GM18951 (cell line): ENCODE measurements around the gene SLC9A9.
"Not testable (repeated sequence)": the region's sequence is repeated elsewhere in the genome, so short reads cannot be mapped to it uniquely, and the experiment has no call there.

ENCODE experiments used
- POLR2A ChIP-seq: IDR thresholded peaks from 4 replicates; pipeline ENCODE4 v1.6.1; 2011; ENCODE audit warnings: mild to moderate bottlenecking; ENCODE audit not compliant: insufficient read length, insufficient read depth; ENCODE audit errors: extremely low read depth
- in situ Hi-C: fragments of 300-500 bp; cut with MboI; formaldehyde crosslinking; loops from one replicate; pipeline ENCODE4 v1.12.0; 2022; ENCODE audit warnings: low sequenced_read_pairs, mixed read lengths, inconsistent platforms; ENCODE audit not compliant: unreplicated experiment

Gene SLC9A9

GRCh38 chr3:143811602-143812001 is 36.7 kb downstream of the SLC9A9 start:
- in situ Hi-C loops, result no loop called here

GRCh38 chr3:143810953-143811265 is 37.4 kb downstream of the SLC9A9 start:
- TF ChIP-seq POLR2A, result no peak
- in situ Hi-C loops, result no loop called here

More at GRCh38 chr3:143811602-143812001, 36.7 kb downstream of the SLC9A9 start:
- TF ChIP-seq POLR2A, result no peak

GRCh38 chr3:143810166-143810952 is 37.9 kb downstream of the SLC9A9 start:
- in situ Hi-C loops, result no loop called here
- TF ChIP-seq POLR2A, result no peak

GRCh38 chr3:143809121-143809621 is 39.1 kb downstream of the SLC9A9 start:
- no peak for TF ChIP-seq POLR2A
- in situ Hi-C loops, result no loop called here

GRCh38 chr3:143808030-143808429 is 40.2 kb downstream of the SLC9A9 start:
- in situ Hi-C loops, result no loop called here
- no peak for TF ChIP-seq POLR2A

GRCh38 chr3:143806038-143806437 is 42.2 kb downstream of the SLC9A9 start:
- TF ChIP-seq POLR2A, result no peak
- in situ Hi-C loops, result no loop called here

- in situ Hi-C loops, result not testable (repeated sequence)
Measured at GRCh38 chr3:143805476-143805875, 42.8 kb downstream of the SLC9A9 start.

GRCh38 chr3:143801046-143801445 is 47.2 kb downstream of the SLC9A9 start:
- in situ Hi-C loops, result not testable (repeated sequence)

GRCh38 chr3:143798151-143798550 is 50.1 kb downstream of the SLC9A9 start:
- in situ Hi-C loops, result not testable (repeated sequence)

- in situ Hi-C loops, result no loop called here
- TF ChIP-seq POLR2A, result no peak
Measured at GRCh38 chr3:143795874-143796273, 52.4 kb downstream of the SLC9A9 start.

GRCh38 chr3:143794793-143795462 is 53.3 kb downstream of the SLC9A9 start:
- no peak for TF ChIP-seq POLR2A
- in situ Hi-C loops, result no loop called here

- in situ Hi-C loops, result no loop called here
- no peak for TF ChIP-seq POLR2A
Measured at GRCh38 chr3:143793971-143794370, 54.3 kb downstream of the SLC9A9 start.

- TF ChIP-seq POLR2A, result no peak
- in situ Hi-C loops, result no loop called here
Measured at GRCh38 chr3:143791386-143791785, 56.9 kb downstream of the SLC9A9 start.

GRCh38 chr3:143786219-143787191 is 61.8 kb downstream of the SLC9A9 start:
- in situ Hi-C loops, result no loop called here
- TF ChIP-seq POLR2A, result no peak
